IPS-20b (cell line): ENCODE measurements around the gene OR2T1.
"Not testable (repeated sequence)": the region's sequence is repeated elsewhere in the genome, so short reads cannot be mapped to it uniquely, and the experiment has no call there.

ENCODE experiments used
- H3K27ac ChIP-seq: one replicate; pipeline ENCODE4 v1.5.1; 2013; ENCODE audit warnings: low read length
- H3K27me3 ChIP-seq: 2 replicates; pipeline ENCODE4 v1.6.1; 2013; ENCODE audit warnings: mild to moderate bottlenecking, low read length, inconsistent platforms; ENCODE audit not compliant: insufficient read depth
- H3K36me3 ChIP-seq: 2 replicates; pipeline ENCODE4 v1.6.1; 2013; ENCODE audit warnings: low read depth, mild to moderate bottlenecking, inconsistent platforms, low read length, moderate library complexity; ENCODE audit not compliant: insufficient read depth
- H3K4me1 ChIP-seq: 2 replicates; pipeline ENCODE4 v1.6.1; 2013; ENCODE audit warnings: mild to moderate bottlenecking, control low read depth, inconsistent platforms, low read length, moderate library complexity; ENCODE audit not compliant: insufficient read depth
- H3K4me3 ChIP-seq: 2 replicates; pipeline ENCODE4 v1.5.1; 2013; ENCODE audit warnings: mild to moderate bottlenecking, low read length, inconsistent platforms
- H3K9ac ChIP-seq: 2 replicates; pipeline ENCODE4 v1.6.1; 2013; ENCODE audit warnings: low read depth, mild to moderate bottlenecking, inconsistent platforms, low read length, moderate library complexity
- H3K9me3 ChIP-seq: 2 replicates; pipeline ENCODE4 v1.6.1; 2013; ENCODE audit warnings: mild to moderate bottlenecking, low read depth, low read length, inconsistent platforms; ENCODE audit not compliant: insufficient read depth

OR2T1 gene

DNA sequence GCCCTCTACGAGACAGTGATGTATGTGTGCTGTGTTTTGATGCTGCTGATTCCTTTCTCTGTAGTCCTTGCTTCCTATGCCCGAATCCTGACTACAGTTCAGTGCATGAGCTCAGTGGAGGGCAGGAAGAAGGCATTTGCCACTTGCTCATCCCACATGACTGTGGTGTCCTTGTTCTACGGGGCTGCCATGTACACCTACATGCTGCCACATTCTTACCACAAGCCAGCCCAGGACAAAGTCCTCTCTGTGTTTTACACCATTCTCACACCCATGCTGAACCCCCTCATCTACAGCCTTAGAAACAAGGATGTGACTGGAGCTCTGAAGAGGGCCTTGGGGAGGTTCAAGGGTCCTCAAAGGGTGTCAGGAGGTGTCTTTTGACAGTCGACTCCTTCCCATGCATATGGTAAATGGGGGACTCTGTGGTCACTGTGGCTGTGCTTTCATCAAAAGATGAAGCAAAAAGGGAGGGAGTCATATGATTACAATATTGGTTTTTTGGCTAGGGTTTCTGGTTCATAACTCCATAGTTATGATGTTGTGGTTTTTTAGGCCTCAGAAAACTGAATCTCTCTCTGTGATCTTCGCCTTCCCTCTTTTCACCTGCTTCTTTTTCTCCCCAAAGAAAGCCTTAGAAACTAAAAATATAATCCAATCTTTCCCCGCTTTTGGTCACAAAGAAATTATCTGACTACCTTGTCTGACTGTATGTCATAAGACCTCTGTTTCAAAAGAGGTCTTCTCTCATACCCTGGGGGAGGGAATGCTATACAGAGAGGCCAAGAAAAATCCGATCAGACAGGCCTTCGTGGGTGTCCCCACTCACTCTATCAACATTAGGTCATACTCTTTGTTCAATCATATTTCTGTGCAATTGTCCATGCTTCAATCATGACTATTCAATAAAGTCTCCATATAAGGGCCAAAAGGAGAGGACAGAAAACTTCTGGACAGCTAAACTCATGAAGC lies 4.2 kb downstream of the OR2T1 start:
- Histone ChIP-seq H3K27me3 (no peaks in the 10 kb centered on the region), H3K4me1 (no peaks in the 10 kb centered on the region), H3K27ac (no peak overlapping the region), H3K9ac (no peak overlapping the region), H3K36me3 (no peaks in the 10 kb centered on the region), H3K9me3 (peaks cover 92% of the 10 kb centered on the region), H3K4me3 (no peak overlapping the region)

- no peak overlapping the region for H3K4me3 ChIP-seq
- no peak overlapping the region for H3K27ac ChIP-seq
- H3K27me3 ChIP-seq = no peaks in the 10 kb centered on the region
- H3K36me3 ChIP-seq = no peaks in the 10 kb centered on the region
- peaks cover 92% of the 10 kb centered on the region for H3K9me3 ChIP-seq
- no peaks in the 10 kb centered on the region for H3K4me1 ChIP-seq
- H3K9ac ChIP-seq = no peak overlapping the region
Measured at GRCh38 chr1:248416226-248416625, 13.4 kb downstream of the OR2T1 start.

- no peak overlapping the region for H3K9ac ChIP-seq
- no peak overlapping the region for H3K27ac ChIP-seq
- H3K4me1 ChIP-seq = no peaks in the 10 kb centered on the region
- no peak overlapping the region for H3K4me3 ChIP-seq
- peaks cover 89% of the 10 kb centered on the region for H3K9me3 ChIP-seq
- no peaks in the 10 kb centered on the region for H3K27me3 ChIP-seq
- H3K36me3 ChIP-seq = no peaks in the 10 kb centered on the region
Measured at GRCh38 chr1:248417854-248418253, 15.0 kb downstream of the OR2T1 start.

DNA sequence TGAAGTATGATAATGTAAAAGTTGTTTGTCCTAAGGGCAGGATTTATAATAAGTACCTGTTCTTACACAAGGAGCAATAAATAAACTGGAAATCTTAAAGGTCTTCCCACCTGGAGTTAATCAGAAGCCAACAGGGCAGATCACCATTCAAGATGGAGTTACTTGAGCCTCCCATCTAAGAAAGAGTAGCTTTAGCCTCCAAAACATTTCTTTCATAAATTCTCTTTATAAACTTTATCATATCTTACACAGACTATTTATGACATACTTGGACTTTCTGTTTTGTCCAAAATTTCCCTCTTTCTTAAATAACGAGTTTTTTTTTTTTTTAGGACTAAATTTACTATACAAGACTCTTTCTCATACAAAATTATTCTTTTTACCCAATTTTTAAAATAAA lies 18.5 kb downstream of the OR2T1 start:
- H3K9me3 ChIP-seq = peaks cover 85% of the 10 kb centered on the region
- no peaks in the 10 kb centered on the region for H3K27me3 ChIP-seq

DNA sequence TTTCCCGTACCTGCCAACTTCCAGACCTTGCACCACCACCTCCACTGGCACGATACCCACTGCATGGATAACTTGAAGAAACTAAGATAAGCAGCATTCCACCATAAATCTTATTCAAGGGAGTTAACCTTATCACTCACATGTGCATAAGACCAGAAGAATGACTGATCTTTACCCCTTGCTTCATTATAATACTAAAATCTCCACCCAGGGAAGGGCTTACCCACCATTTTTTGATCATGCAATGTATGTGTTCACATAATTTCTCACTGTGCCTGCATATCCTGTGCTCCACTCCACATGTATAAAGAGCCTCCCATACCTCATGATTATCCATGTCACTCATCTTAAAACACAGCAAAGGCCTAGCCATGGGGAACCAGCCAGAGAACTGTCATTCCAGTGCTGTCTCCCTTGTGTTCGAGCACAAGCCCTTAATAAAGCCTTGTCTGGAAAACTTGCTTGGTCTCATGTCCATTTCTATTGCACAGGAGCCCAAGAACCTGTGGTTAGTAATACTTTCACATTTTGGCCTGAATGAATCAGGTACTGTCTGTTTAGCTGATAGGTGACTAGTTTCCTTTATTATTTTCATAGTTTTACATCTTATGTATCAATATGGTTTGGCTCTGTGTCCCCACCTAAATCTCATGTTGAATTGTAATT lies 24.8 kb downstream of the OR2T1 start:
- H3K27me3 ChIP-seq, H3K9ac ChIP-seq: not testable (repeated sequence)
- H3K9me3 ChIP-seq = peaks cover 63% of the 10 kb centered on the region

More for the DNA sequence above, 18.5 kb downstream of the OR2T1 start:
- Histone ChIP-seq H3K36me3 (no peaks in the 10 kb centered on the region), H3K4me3 (no peak overlapping the region), H3K4me1 (no peaks in the 10 kb centered on the region), H3K9ac (no peak overlapping the region), H3K27ac (no peak overlapping the region)

GRCh38 chr1:248428192-248428533 lies 25.3 kb downstream of the OR2T1 start:
- H3K9me3 ChIP-seq = peaks cover 63% of the 10 kb centered on the region
- H3K9ac ChIP-seq, H3K27ac ChIP-seq, H3K4me3 ChIP-seq, H3K4me1 ChIP-seq, H3K27me3 ChIP-seq, H3K36me3 ChIP-seq: not testable (repeated sequence)

More for the DNA sequence above, 24.8 kb downstream of the OR2T1 start:
- not testable (repeated sequence) for H3K27ac ChIP-seq, H3K36me3 ChIP-seq, H3K4me1 ChIP-seq, H3K4me3 ChIP-seq

GRCh38 chr1:248431683-248432082 lies 28.8 kb downstream of the OR2T1 start:
- not testable (repeated sequence) for H3K27me3 ChIP-seq, H3K4me3 ChIP-seq, H3K27ac ChIP-seq, H3K36me3 ChIP-seq, H3K4me1 ChIP-seq, H3K9ac ChIP-seq
- H3K9me3 ChIP-seq = peaks cover 52% of the 10 kb centered on the region

DNA sequence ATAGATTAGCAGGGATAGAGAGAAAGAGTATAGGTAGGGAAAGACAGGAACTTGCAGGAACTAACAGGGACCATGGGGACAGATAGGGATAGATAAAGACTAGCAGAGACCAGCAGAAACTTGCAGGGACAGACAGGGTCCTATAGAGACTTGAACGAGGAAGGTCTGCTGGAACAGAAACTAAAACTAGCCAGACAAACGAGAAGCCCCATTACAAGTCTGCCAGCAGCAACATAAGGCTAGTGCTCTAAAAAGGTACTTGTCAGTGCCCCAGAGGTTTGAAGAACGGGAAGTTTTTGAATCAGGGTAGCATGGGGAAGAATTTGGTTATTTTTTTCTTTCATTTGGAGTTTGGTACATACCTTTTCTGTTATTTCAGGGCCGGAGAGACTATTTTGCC lies 29.4 kb downstream of the OR2T1 start:
- H3K9me3 ChIP-seq = peaks cover 47% of the 10 kb centered on the region
- H3K36me3 ChIP-seq, H3K27ac ChIP-seq, H3K4me3 ChIP-seq, H3K9ac ChIP-seq, H3K4me1 ChIP-seq, H3K27me3 ChIP-seq: not testable (repeated sequence)

DNA sequence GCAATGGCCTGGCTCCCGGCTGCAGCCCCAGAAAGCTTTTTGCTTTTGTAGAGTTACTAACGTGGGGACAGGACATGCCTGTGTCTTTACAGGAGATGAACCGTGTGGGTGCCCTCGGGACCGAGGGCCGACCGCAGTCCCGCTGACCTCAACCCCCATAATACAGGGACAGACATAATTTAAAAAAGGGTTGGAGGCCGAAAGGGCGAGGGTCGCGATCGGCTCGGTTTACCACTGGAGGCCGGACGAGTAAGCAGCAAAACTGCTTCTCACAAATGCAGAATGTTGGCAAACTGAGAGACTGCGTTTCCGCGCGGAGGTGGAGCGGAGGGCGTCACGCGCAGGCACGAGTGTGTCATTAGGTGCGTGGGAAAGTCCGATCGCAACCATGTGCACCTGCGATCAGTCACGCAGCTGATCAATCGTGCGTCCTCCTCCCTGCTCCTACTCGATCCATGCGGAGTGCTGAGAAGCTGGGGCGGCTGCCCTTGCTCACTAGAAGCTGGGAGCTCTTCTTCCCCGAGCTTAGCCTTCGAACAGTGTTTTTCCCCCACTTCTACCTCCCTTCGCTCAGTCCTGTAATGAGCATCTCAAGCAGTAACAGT lies 31.1 kb downstream of the OR2T1 start:
- not testable (repeated sequence) for H3K9ac ChIP-seq, H3K27me3 ChIP-seq, H3K4me1 ChIP-seq, H3K36me3 ChIP-seq, H3K4me3 ChIP-seq, H3K27ac ChIP-seq
- peaks cover 47% of the 10 kb centered on the region for H3K9me3 ChIP-seq

DNA sequence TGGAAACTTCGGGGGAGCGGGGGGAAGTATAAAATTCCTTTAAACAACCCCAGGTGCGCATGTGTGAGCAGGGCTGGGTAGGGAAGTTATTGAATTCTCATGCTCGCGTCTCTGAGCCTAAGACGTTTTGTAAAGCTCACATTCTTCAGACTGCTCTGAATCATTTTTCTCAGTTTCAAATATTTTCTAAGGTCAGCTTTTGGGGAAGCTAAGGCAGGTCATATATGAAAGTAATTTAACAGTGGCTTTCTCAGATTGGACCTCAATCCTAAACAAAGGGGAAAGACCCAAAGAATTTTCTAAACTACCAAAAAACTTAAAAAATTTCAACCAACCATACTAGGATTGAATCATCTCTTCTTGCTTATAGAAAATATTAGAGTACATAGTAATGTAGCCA lies 32.1 kb downstream of the OR2T1 start:
- not testable (repeated sequence) for H3K36me3 ChIP-seq, H3K9ac ChIP-seq, H3K4me3 ChIP-seq, H3K27me3 ChIP-seq, H3K4me1 ChIP-seq, H3K27ac ChIP-seq
- peaks cover 54% of the 10 kb centered on the region for H3K9me3 ChIP-seq

GRCh38 chr1:248436303-248436702 lies 33.5 kb downstream of the OR2T1 start:
- H3K4me3 ChIP-seq, H3K36me3 ChIP-seq, H3K9ac ChIP-seq, H3K27ac ChIP-seq, H3K4me1 ChIP-seq, H3K27me3 ChIP-seq: not testable (repeated sequence)
- H3K9me3 ChIP-seq = peaks cover 54% of the 10 kb centered on the region

GRCh38 chr1:248438668-248439067 lies 35.8 kb downstream of the OR2T1 start:
- not testable (repeated sequence) for H3K4me3 ChIP-seq, H3K4me1 ChIP-seq, H3K27ac ChIP-seq, H3K27me3 ChIP-seq, H3K9ac ChIP-seq, H3K36me3 ChIP-seq
- peaks cover 45% of the 10 kb centered on the region for H3K9me3 ChIP-seq
